Measurements from ENCODE around the gene NOS1AP. TPM values are rescaled to one million over a fixed set of nuclear protein-coding genes. Genes with fewer than 3 reads are reported as not detected.

The NOS1AP gene
- total RNA-seq, 4 donors from 2014 or later, result 8.5 to 34.8 (median 14.1) TPM

- no peak for DNase-seq
- no peaks in the 10 kb centered on the region for H3K9me3 ChIP-seq
- no peaks in the 10 kb centered on the region for H3K27me3 ChIP-seq
- TF ChIP-seq POLR2AphosphoS5 (IDR thresholded peaks at IDR 0.05), result no peak
- TF ChIP-seq, protein P1, sequence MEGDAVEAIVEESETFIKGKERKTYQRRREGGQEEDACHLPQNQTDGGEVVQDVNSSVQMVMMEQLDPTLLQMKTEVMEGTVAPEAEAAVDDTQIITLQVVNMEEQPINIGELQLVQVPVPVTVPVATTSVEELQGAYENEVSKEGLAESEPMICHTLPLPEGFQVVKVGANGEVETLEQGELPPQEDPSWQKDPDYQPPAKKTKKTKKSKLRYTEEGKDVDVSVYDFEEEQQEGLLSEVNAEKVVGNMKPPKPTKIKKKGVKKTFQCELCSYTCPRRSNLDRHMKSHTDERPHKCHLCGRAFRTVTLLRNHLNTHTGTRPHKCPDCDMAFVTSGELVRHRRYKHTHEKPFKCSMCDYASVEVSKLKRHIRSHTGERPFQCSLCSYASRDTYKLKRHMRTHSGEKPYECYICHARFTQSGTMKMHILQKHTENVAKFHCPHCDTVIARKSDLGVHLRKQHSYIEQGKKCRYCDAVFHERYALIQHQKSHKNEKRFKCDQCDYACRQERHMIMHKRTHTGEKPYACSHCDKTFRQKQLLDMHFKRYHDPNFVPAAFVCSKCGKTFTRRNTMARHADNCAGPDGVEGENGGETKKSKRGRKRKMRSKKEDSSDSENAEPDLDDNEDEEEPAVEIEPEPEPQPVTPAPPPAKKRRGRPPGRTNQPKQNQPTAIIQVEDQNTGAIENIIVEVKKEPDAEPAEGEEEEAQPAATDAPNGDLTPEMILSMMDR (IDR thresholded peaks at IDR 0.05), result no peak
- TF ChIP-seq EP300 (IDR thresholded peaks at IDR 0.05; ENCODE audit: low read depth), result no peak
- no peak for TF ChIP-seq POLR2A (IDR thresholded peaks at IDR 0.05)
- peaks cover 12 to 50% (median 26%) of the 10 kb centered on the region in 4 donors for H3K4me1 ChIP-seq
- in situ Hi-C loops (cut with MboI; ENCODE audit: low pct_ligation_motif_present in 1 of 4, low pct_unique_long_range_greater_than_20kb in 1 of 4, low sequenced_read_pairs in 3 of 4) (no loop called here), intact Hi-C loops (cut with DNase I; ENCODE audit: low total_unique reads) (no loop called here)
- H3K4me3 ChIP-seq, result peak overlapping the region in 1 of 4 donors; percentile 33
- H3K36me3 ChIP-seq, result no peaks in the 10 kb centered on the region
- 91% methylated on average over 36 of the region's 36 CpGs; no CpG with 5 or more reads in 1 of the 2 donors for WGBS, 2 donors (ENCODE audit: low coverage in 1 of 2)
- peak overlapping the region in 2 of 4 donors; percentile 18 to 73 for H3K27ac ChIP-seq
Measured at GRCh38 chr1:162367073-162367472, 297.6 kb downstream of the NOS1AP start.

DNA sequence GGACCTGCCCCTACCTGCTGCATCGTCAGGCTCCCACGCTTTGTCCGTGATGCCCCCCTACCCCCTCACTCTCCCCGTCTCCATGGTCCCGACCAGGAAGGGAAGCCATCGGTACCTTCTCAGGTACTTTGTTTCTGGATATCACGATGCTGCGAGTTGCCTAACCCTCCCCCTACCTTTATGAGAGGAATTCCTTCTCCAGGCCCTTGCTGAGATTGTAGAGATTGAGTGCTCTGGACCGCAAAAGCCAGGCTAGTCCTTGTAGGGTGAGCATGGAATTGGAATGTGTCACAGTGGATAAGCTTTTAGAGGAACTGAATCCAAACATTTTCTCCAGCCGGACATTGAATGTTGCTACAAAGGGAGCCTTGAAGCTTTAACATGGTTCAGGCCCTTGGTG, 298.3 kb downstream of the NOS1AP start:
- no peak for DNase-seq
- 83 to 100% methylated on average over 2 to 10 of the region's 10 CpGs for WGBS, 2 donors (ENCODE audit: low coverage in 1 of 2)
- no peak for TF ChIP-seq POLR2A (IDR thresholded peaks at IDR 0.05)
- no peak for TF ChIP-seq POLR2AphosphoS5 (IDR thresholded peaks at IDR 0.05)
- TF ChIP-seq, protein P1 (IDR thresholded peaks at IDR 0.05), result no peak
- TF ChIP-seq EP300 (IDR thresholded peaks at IDR 0.05; ENCODE audit: low read depth), result no peak
- Histone ChIP-seq H3K27ac (peak overlapping the region; percentile 48 to 73 (median 70)), H3K4me1 (peaks cover 16 to 57% (median 29%) of the 10 kb centered on the region in 4 donors), H3K36me3 (no peaks in the 10 kb centered on the region), H3K27me3 (no peaks in the 10 kb centered on the region), H3K4me3 (no peak overlapping the region), H3K9me3 (no peaks in the 10 kb centered on the region)
- intact Hi-C loops (cut with DNase I; ENCODE audit: low total_unique reads) (no loop called here), in situ Hi-C loops (cut with MboI; ENCODE audit: low pct_ligation_motif_present in 1 of 4, low pct_unique_long_range_greater_than_20kb in 1 of 4, low sequenced_read_pairs in 3 of 4) (no loop called here)

GRCh38 chr1:162368451-162368850, 299.0 kb downstream of the NOS1AP start:
- Histone ChIP-seq H3K27ac (peak overlapping the region; percentile 69 to 73 (median 72)), H3K9me3 (no peaks in the 10 kb centered on the region), H3K27me3 (no peaks in the 10 kb centered on the region), H3K4me1 (peaks cover 17 to 61% (median 31%) of the 10 kb centered on the region in 4 donors), H3K4me3 (no peak overlapping the region), H3K36me3 (no peaks in the 10 kb centered on the region)
- TF ChIP-seq POLR2AphosphoS5 (IDR thresholded peaks at IDR 0.05) (peak in 2 of 3 donors; percentile 37 to 54), POLR2A (IDR thresholded peaks at IDR 0.05) (no peak), EP300 (IDR thresholded peaks at IDR 0.05; ENCODE audit: low read depth) (peak; percentile 29)
- TF ChIP-seq, protein P1 (IDR thresholded peaks at IDR 0.05), result no peak
- intact Hi-C loops (cut with DNase I; ENCODE audit: low total_unique reads), result no loop called here
- in situ Hi-C loops (cut with MboI; ENCODE audit: low pct_ligation_motif_present in 1 of 4, low pct_unique_long_range_greater_than_20kb in 1 of 4, low sequenced_read_pairs in 3 of 4), result no loop called here
- 44 to 50% methylated on average over 2 to 3 of the region's 4 CpGs for WGBS, 2 donors (ENCODE audit: low coverage in 1 of 2)
- DNase-seq, result peak; percentile 71

- no peaks in the 10 kb centered on the region for H3K36me3 ChIP-seq
- no peak for DNase-seq
- H3K4me3 ChIP-seq, result no peak overlapping the region
- in situ Hi-C loops (cut with MboI; ENCODE audit: low pct_ligation_motif_present in 1 of 4, low pct_unique_long_range_greater_than_20kb in 1 of 4, low sequenced_read_pairs in 3 of 4) (no loop called here), intact Hi-C loops (cut with DNase I; ENCODE audit: low total_unique reads) (no loop called here)
- peaks cover 17 to 61% (median 31%) of the 10 kb centered on the region in 4 donors for H3K4me1 ChIP-seq
- no peaks in the 10 kb centered on the region for H3K27me3 ChIP-seq
- peak overlapping the region; percentile 69 to 73 (median 72) for H3K27ac ChIP-seq
- WGBS, 2 donors (ENCODE audit: low coverage in 1 of 2), result 82 to 90% methylated on average over 2 to 7 of the region's 7 CpGs
- H3K9me3 ChIP-seq, result no peaks in the 10 kb centered on the region
- TF ChIP-seq EP300 (IDR thresholded peaks at IDR 0.05; ENCODE audit: low read depth) (no peak), POLR2A (IDR thresholded peaks at IDR 0.05) (no peak), POLR2AphosphoS5 (IDR thresholded peaks at IDR 0.05) (no peak)
- TF ChIP-seq, protein P1 (IDR thresholded peaks at IDR 0.05), result no peak
Measured at GRCh38 chr1:162369571-162369970, 300.1 kb downstream of the NOS1AP start.

All from transverse colon (tissue), 4 donors.